Activated naive CD8-positive, alpha-beta T cell treated with anti-CD3 and anti-CD28 coated beads, Interleukin-2, amount 50 U/mL, for 24 hours (primary cell): ENCODE measurements around the gene GBX2.

ENCODE experiments used
- ATAC-seq: fragments of 150-1000 bp; cut with Tn5 transposase; one replicate; pipeline ENCODE4 v1.10.0; 2021
- DNase-seq: peaks from one replicate; pipeline ENCODE4 v3.0.0; 2021
- H3K27ac Mint-ChIP-seq: one replicate; pipeline ENCODE4 v1.8.0; 2021; ENCODE audit warnings: mild to moderate bottlenecking, mixed read lengths
- H3K27me3 Mint-ChIP-seq: one replicate; pipeline ENCODE4 v1.8.0; 2021; ENCODE audit warnings: mixed read lengths
- H3K36me3 Mint-ChIP-seq: one replicate; pipeline ENCODE4 v1.8.0; 2021; ENCODE audit warnings: low read depth, mixed read lengths
- H3K4me1 Mint-ChIP-seq: one replicate; pipeline ENCODE4 v1.8.0; 2021; ENCODE audit warnings: mixed read lengths
- H3K4me3 Mint-ChIP-seq: one replicate; pipeline ENCODE4 v1.8.0; 2021; ENCODE audit warnings: mild to moderate bottlenecking, moderate library complexity, mixed read lengths
- H3K9me3 Mint-ChIP-seq: one replicate; pipeline ENCODE4 v1.8.0; 2021; ENCODE audit warnings: mixed read lengths

The GBX2 gene

GRCh38 chr2:236129935-236130334, 38.3 kb downstream of the GBX2 start:
- ATAC-seq (no peak), DNase-seq (no peak)
- Mint-ChIP-seq H3K27me3 (no peaks in the 10 kb centered on the region), H3K4me1 (no peaks in the 10 kb centered on the region), H3K9me3 (no peaks in the 10 kb centered on the region), H3K36me3 (no peaks in the 10 kb centered on the region), H3K27ac (no peak overlapping the region), H3K4me3 (no peak overlapping the region)

DNA sequence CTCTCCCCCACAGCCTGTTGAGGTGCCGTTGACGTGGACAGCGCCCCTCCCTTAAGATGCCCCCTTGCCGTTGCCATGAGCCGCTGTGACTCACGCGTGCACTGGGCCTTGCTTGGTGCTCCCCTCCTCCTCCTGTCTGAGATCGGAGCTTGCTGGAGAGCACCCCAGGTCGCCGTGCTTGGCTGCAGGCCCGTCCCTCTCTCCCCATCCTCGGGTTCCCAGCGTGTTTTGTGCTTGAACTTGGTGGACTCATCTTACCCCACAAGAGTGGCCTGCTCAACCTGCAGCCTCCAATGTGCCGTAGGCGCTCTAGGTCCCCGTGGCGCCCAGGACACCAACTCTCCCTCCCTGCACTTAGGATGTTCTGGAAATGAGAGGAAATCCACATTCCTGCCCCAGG, 39.9 kb downstream of the GBX2 start:
- Mint-ChIP-seq H3K9me3 (no peaks in the 10 kb centered on the region), H3K27ac (no peak overlapping the region), H3K27me3 (no peaks in the 10 kb centered on the region), H3K4me3 (no peak overlapping the region), H3K4me1 (no peaks in the 10 kb centered on the region), H3K36me3 (no peaks in the 10 kb centered on the region)
- no peak for DNase-seq
- ATAC-seq, result no peak

- Mint-ChIP-seq H3K36me3 (no peaks in the 10 kb centered on the region), H3K9me3 (no peaks in the 10 kb centered on the region), H3K4me1 (no peaks in the 10 kb centered on the region), H3K27me3 (no peaks in the 10 kb centered on the region), H3K27ac (no peak overlapping the region), H3K4me3 (no peak overlapping the region)
- DNase-seq, result no peak
- ATAC-seq, result no peak
Measured at GRCh38 chr2:236127010-236127409, 41.2 kb downstream of the GBX2 start.

DNA sequence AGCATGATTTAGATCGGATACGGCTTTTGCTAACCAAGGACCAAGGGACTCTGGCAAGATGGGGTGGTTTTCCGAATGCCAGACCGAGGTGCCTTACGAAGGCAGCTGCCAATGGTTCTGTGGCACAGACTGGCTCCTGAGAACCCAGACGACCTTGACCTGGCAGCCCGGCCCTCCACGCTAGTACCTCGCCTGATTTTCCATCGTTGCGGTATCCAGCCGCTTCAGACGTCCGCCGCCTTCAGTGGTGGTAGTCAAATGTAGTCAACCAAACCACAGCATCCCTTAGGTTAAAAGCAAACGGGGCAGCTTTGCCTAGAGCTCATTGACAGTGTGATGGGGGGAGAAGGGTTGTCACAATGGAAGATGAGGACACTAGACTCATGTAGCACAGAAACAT, 42.6 kb downstream of the GBX2 start:
- Mint-ChIP-seq H3K9me3 (no peaks in the 10 kb centered on the region), H3K27me3 (no peaks in the 10 kb centered on the region), H3K36me3 (no peaks in the 10 kb centered on the region), H3K4me1 (no peaks in the 10 kb centered on the region), H3K27ac (no peak overlapping the region), H3K4me3 (no peak overlapping the region)
- DNase-seq (no peak), ATAC-seq (no peak)

DNA sequence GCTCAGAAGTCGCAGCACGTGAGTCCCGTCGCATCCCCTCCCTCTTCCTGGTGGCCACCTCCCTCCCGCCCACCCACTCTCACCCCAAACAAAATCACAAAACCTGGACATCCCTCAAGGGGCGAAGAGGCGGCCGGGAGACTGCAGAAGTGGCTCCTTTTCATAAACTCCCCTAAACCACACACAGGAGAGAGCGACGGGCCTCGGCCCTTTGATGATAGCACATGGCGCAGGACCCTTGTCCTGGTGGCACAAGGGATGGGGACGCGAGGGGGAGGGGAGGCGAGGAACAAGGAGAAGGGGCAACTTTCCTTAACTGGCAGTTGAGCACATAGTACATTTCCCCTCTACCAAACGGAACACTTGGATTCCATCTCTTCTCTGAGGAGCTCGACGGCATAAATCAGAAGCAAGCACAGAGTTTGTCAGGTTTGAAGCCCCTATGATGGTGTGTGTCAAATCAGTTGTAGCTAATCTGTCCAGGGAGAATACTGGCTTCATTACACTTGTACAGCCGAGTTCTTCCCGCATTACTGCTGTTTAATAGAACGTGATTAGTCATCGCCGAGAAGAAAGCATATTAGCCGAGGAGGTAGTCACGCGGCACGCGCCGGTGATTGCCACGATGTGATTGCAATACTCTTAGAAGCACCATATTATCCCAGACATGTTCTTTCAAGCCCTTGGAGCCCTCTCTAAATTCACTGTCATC, 43.8 kb downstream of the GBX2 start:
- DNase-seq, result no peak
- no peak for ATAC-seq
- Mint-ChIP-seq H3K9me3 (no peaks in the 10 kb centered on the region), H3K36me3 (no peaks in the 10 kb centered on the region), H3K4me3 (no peak overlapping the region), H3K27me3 (no peaks in the 10 kb centered on the region), H3K4me1 (no peaks in the 10 kb centered on the region), H3K27ac (no peak overlapping the region)

DNA sequence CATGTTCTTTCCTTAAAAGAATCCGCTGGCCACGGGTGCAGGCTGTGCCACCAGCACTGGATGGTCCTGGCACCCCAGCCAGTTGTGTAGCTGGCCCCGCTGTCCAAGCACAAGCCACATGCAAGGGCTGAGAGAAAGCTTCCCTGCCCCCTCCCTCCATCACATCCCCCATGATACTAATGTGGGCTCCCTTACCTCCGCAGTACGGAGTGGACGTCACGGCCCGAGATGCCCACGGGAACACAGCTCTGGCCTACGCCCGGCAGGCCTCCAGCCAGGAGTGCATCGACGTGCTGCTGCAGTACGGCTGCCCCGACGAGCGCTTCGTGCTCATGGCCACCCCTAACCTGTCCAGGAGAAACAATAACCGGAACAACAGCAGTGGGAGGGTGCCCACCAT, 44.5 kb downstream of the GBX2 start:
- Mint-ChIP-seq H3K4me1 (no peaks in the 10 kb centered on the region), H3K27ac (no peak overlapping the region), H3K36me3 (no peaks in the 10 kb centered on the region), H3K27me3 (peaks cover 2% of the 10 kb centered on the region), H3K9me3 (no peaks in the 10 kb centered on the region), H3K4me3 (no peak overlapping the region)
- DNase-seq, result no peak
- ATAC-seq, result no peak

- Mint-ChIP-seq H3K27ac (no peak overlapping the region), H3K36me3 (no peaks in the 10 kb centered on the region), H3K4me3 (no peak overlapping the region), H3K9me3 (no peaks in the 10 kb centered on the region), H3K4me1 (no peaks in the 10 kb centered on the region), H3K27me3 (peaks cover 2% of the 10 kb centered on the region)
- ATAC-seq, result no peak
- no peak for DNase-seq
Measured at GRCh38 chr2:236122236-236122635, 46.0 kb downstream of the GBX2 start.

- Mint-ChIP-seq H3K27ac (no peak overlapping the region), H3K36me3 (no peaks in the 10 kb centered on the region), H3K4me3 (no peak overlapping the region), H3K9me3 (no peaks in the 10 kb centered on the region), H3K27me3 (peaks cover 2% of the 10 kb centered on the region), H3K4me1 (no peaks in the 10 kb centered on the region)
- ATAC-seq (no peak), DNase-seq (no peak)
Measured at GRCh38 chr2:236121546-236121945, 46.6 kb downstream of the GBX2 start.

DNA sequence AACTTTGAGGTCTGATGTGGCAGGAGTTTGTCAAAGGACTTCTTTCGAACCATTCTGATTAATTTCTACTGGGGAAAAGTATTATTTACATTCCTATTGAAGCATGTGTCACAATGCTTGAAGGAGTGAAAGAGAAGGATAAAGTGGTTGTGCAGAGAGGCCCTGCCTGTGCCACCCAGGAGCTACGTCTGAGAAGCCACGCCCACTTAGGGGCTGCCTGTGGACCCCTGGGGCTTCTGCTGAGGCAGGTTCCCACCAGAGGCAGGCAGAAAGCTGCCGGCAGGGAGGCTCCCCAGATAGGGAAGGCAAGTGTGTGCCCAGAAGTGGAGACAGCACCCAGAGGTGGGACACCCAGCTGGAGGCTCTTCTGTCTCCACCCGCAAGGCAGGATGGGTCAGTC, 47.4 kb downstream of the GBX2 start:
- no peaks in the 10 kb centered on the region for H3K9me3 Mint-ChIP-seq
- no peak for ATAC-seq

GRCh38 chr2:236120141-236120601, 48.0 kb downstream of the GBX2 start:
- DNase-seq (no peak), ATAC-seq (no peak)
- peaks cover 2% of the 10 kb centered on the region for H3K27me3 Mint-ChIP-seq
- no peaks in the 10 kb centered on the region for H3K9me3 Mint-ChIP-seq
- H3K36me3 Mint-ChIP-seq, result no peaks in the 10 kb centered on the region
- H3K27ac Mint-ChIP-seq, result no peak overlapping the region
- H3K4me3 Mint-ChIP-seq, result no peak overlapping the region
- no peaks in the 10 kb centered on the region for H3K4me1 Mint-ChIP-seq

More for the DNA sequence above, 47.4 kb downstream of the GBX2 start:
- H3K36me3 Mint-ChIP-seq, result no peaks in the 10 kb centered on the region
- no peaks in the 10 kb centered on the region for H3K4me1 Mint-ChIP-seq
- no peak overlapping the region for H3K27ac Mint-ChIP-seq
- peaks cover 2% of the 10 kb centered on the region for H3K27me3 Mint-ChIP-seq
- no peak for DNase-seq
- H3K4me3 Mint-ChIP-seq, result no peak overlapping the region

GRCh38 chr2:236119476-236119875, 48.7 kb downstream of the GBX2 start:
- Mint-ChIP-seq H3K9me3 (no peaks in the 10 kb centered on the region), H3K27me3 (peaks cover 2% of the 10 kb centered on the region), H3K4me1 (no peaks in the 10 kb centered on the region), H3K36me3 (no peaks in the 10 kb centered on the region), H3K4me3 (no peak overlapping the region), H3K27ac (no peak overlapping the region)
- ATAC-seq (no peak), DNase-seq (no peak)

- no peaks in the 10 kb centered on the region for H3K4me1 Mint-ChIP-seq
- ATAC-seq (no peak), DNase-seq (no peak)
- no peak overlapping the region for H3K4me3 Mint-ChIP-seq
- H3K27me3 Mint-ChIP-seq, result peaks cover 2% of the 10 kb centered on the region
- H3K9me3 Mint-ChIP-seq, result no peaks in the 10 kb centered on the region
- H3K27ac Mint-ChIP-seq, result no peak overlapping the region
- H3K36me3 Mint-ChIP-seq, result no peaks in the 10 kb centered on the region
Measured at GRCh38 chr2:236119003-236119402, 49.2 kb downstream of the GBX2 start.

- Mint-ChIP-seq H3K4me3 (no peak overlapping the region), H3K27me3 (peaks cover 2% of the 10 kb centered on the region), H3K9me3 (no peaks in the 10 kb centered on the region), H3K36me3 (no peaks in the 10 kb centered on the region), H3K27ac (no peak overlapping the region), H3K4me1 (no peaks in the 10 kb centered on the region)
- no peak for DNase-seq
- ATAC-seq, result no peak
Measured at GRCh38 chr2:236117861-236118269, 50.3 kb downstream of the GBX2 start.

GRCh38 chr2:236117401-236117800, 50.8 kb downstream of the GBX2 start:
- Mint-ChIP-seq H3K4me3 (no peak overlapping the region), H3K27me3 (peaks cover 2% of the 10 kb centered on the region), H3K27ac (no peak overlapping the region), H3K9me3 (no peaks in the 10 kb centered on the region), H3K4me1 (peaks cover under 1% of the 10 kb centered on the region), H3K36me3 (no peaks in the 10 kb centered on the region)
- ATAC-seq, result no peak
- DNase-seq, result no peak
